ENCODE data around the gene CBLN3. TPM values are rescaled to one million over a fixed set of nuclear protein-coding genes. Genes with fewer than 3 reads are reported as not detected.
A peak's percentile ranks its signal among the peaks of the same experiment; 100 is the strongest.

Gene CBLN3
- polyA plus RNA-seq, 3 donors: 0.07 to 1.1 TPM; not detected in 1

- 0% methylated on average over 1 of the region's 2 CpGs for WGBS (ENCODE audit: insufficient coverage)
Measured at GRCh38 chr14:24437736-24438067, 8.2 kb upstream of the CBLN3 start.

GRCh38 chr14:24437020-24437735, 7.7 kb upstream of the CBLN3 start:
- H3K4me2 ChIP-seq (replicated peaks; ENCODE audit: extremely low read depth, low read length, poor library complexity, severe bottlenecking): peak overlapping the region; percentile 61
- no peak overlapping the region for H3K9ac ChIP-seq (ENCODE audit: insufficient read depth, low read length, poor library complexity, severe bottlenecking)
- Mint-ChIP-seq H3K4me3 (peak overlapping the region in 1 of 2 donors; percentile 62), H3K36me3 (peaks cover 68 to 82% of the 10 kb centered on the region in 2 donors), H3K4me1 (peaks cover 58% of the 10 kb centered on the region), H3K9me3 (no peaks in the 10 kb centered on the region), H3K27ac (peak overlapping the region; percentile 68 to 90 (median 86)), H3K27me3 (ENCODE audit: low read depth in 3 of 3) (peaks cover 0 to 1% (median 0%) of the 10 kb centered on the region in 3 donors)
- peak overlapping the region in 1 of 3 experiments; percentile 30 for H3K4me3 ChIP-seq (replicated peaks in 1 of 3; ENCODE audit: low read depth in 2 of 3, low read length in 3 of 3)
- no peak overlapping the region for H2AFZ ChIP-seq (ENCODE audit: insufficient read depth, low read depth, low read length, poor library complexity, severe bottlenecking)
- peaks cover 60% of the 10 kb centered on the region for H4K20me1 ChIP-seq (ENCODE audit: insufficient read depth, low read length)
- H3K79me2 ChIP-seq (ENCODE audit: insufficient read depth, low read length): peaks cover 50% of the 10 kb centered on the region
- no peaks in the 10 kb centered on the region for H3K27me3 ChIP-seq (ENCODE audit: control insufficient read depth in 2 of 2, insufficient read depth in 2 of 2, low read length in 2 of 2)
- H3K4me1 ChIP-seq (ENCODE audit: control insufficient read depth in 1 of 2, insufficient read depth in 2 of 2, low read length in 2 of 2): peaks cover 46 to 64% of the 10 kb centered on the region in 2 donors
- TF ChIP-seq CTCF (IDR thresholded peaks at IDR 0.05): peak; percentile 64
- no peak for DNase-seq
- 57% methylated on average over 11 of the region's 12 CpGs for WGBS (ENCODE audit: insufficient coverage)
- H3K9me3 ChIP-seq (replicated peaks in 1 of 2; ENCODE audit: control insufficient read depth in 1 of 2, insufficient read depth in 1 of 2, low read length in 2 of 2): no peaks in the 10 kb centered on the region
- peak overlapping the region; percentile 51 to 76 for H3K27ac ChIP-seq (ENCODE audit: low read depth in 1 of 2, low read length in 2 of 2)
- intact Hi-C loops (cut with micrococcal nuclease): loop anchor here in 1 of 2 donors (10.0 kb wide), 1 partner anchor 192 kb away; the partner anchor contains the start of gene TINF2
- peaks cover 65 to 83% of the 10 kb centered on the region in 2 donors for H3K36me3 ChIP-seq (replicated peaks in 1 of 2; ENCODE audit: control insufficient read depth in 1 of 2, insufficient read depth in 2 of 2, low read length in 2 of 2)

More at GRCh38 chr14:24437736-24438067, 8.2 kb upstream of the CBLN3 start:
- Histone ChIP-seq H3K9me3 (replicated peaks in 1 of 2; ENCODE audit: control insufficient read depth in 1 of 2, insufficient read depth in 1 of 2, low read length in 2 of 2) (no peaks in the 10 kb centered on the region), H3K36me3 (replicated peaks in 1 of 2; ENCODE audit: control insufficient read depth in 1 of 2, insufficient read depth in 2 of 2, low read length in 2 of 2) (peaks cover 60 to 78% of the 10 kb centered on the region in 2 donors), H3K4me1 (ENCODE audit: control insufficient read depth in 1 of 2, insufficient read depth in 2 of 2, low read length in 2 of 2) (peaks cover 46 to 63% of the 10 kb centered on the region in 2 donors), H3K4me3 (replicated peaks in 1 of 3; ENCODE audit: low read depth in 2 of 3, low read length in 3 of 3) (peak overlapping the region in 1 of 3 experiments; percentile 30), H4K20me1 (ENCODE audit: insufficient read depth, low read length) (peaks cover 55% of the 10 kb centered on the region), H3K79me2 (ENCODE audit: insufficient read depth, low read length) (peaks cover 45% of the 10 kb centered on the region), H3K27me3 (ENCODE audit: control insufficient read depth in 2 of 2, insufficient read depth in 2 of 2, low read length in 2 of 2) (no peaks in the 10 kb centered on the region), H3K9ac (ENCODE audit: insufficient read depth, low read length, poor library complexity, severe bottlenecking) (no peak overlapping the region), H3K4me2 (replicated peaks; ENCODE audit: extremely low read depth, low read length, poor library complexity, severe bottlenecking) (peak overlapping the region; percentile 61), H2AFZ (ENCODE audit: insufficient read depth, low read depth, low read length, poor library complexity, severe bottlenecking) (no peak overlapping the region), H3K27ac (ENCODE audit: low read depth in 1 of 2, low read length in 2 of 2) (peak overlapping the region; percentile 51 to 76)
- intact Hi-C loops (cut with micrococcal nuclease): loop anchor here in 1 of 2 donors (2.0 to 10.0 kb wide), 2 partner anchors 107 to 193 kb away; partner anchors contain the start of gene TINF2
- no peak for DNase-seq
- H3K9me3 Mint-ChIP-seq: no peaks in the 10 kb centered on the region
- peaks cover 0 to 1% (median 0%) of the 10 kb centered on the region in 3 donors for H3K27me3 Mint-ChIP-seq (ENCODE audit: low read depth in 3 of 3)
- peaks cover 60% of the 10 kb centered on the region for H3K4me1 Mint-ChIP-seq
- H3K4me3 Mint-ChIP-seq: peak overlapping the region in 1 of 2 donors; percentile 57
- peak overlapping the region; percentile 68 to 90 (median 86) for H3K27ac Mint-ChIP-seq
- TF ChIP-seq CTCF (IDR thresholded peaks at IDR 0.05): no peak
- H3K36me3 Mint-ChIP-seq: peaks cover 65 to 76% of the 10 kb centered on the region in 2 donors
